Stomach (tissue), 9 donors: ENCODE data around the gene KCNN2. TPM values are rescaled to one million over a fixed set of nuclear protein-coding genes. Genes with fewer than 3 reads are reported as not detected.

Experiments
- DNase-seq, 2 donors: peaks; one replicate each; pipeline versions ENCODE4 v3.0.0 to v3.0.0-alpha.2; 2013 to 2019
- H3K27ac ChIP-seq, 5 donors: fragments of 200-600 bp in 4 of 5; sonication (generic) in 4 of 5; one replicate each; pipeline ENCODE4 v1.5.1; 2013 to 2019; ENCODE audit warnings: mild to moderate bottlenecking in 1 of 5, moderate library complexity in 1 of 5
- H3K27me3 ChIP-seq, 3 donors: fragments of 200-600 bp; sonication (generic); one replicate each; pipeline ENCODE4 v1.5.1; 2017 to 2019; ENCODE audit warnings: mixed run types in 1 of 3
- H3K36me3 ChIP-seq, 4 donors: fragments of 200-600 bp; sonication (generic); 1 replicate in 3 of 4; 2 replicates in 1 of 4; pipeline ENCODE4 v1.5.1; 2016 to 2019
- H3K4me1 ChIP-seq, 4 donors: fragments of 200-600 bp; sonication (generic); one replicate each; pipeline ENCODE4 v1.5.1; 2016 to 2019
- H3K4me3 ChIP-seq, 4 donors: fragments of 200-600 bp; sonication (generic) in 3 of 4; one replicate each; pipeline ENCODE4 v1.5.1; 2016 to 2019; ENCODE audit warnings: mild to moderate bottlenecking in 1 of 4
- H3K9me3 ChIP-seq, 4 donors: fragments of 200-600 bp; sonication (generic); one replicate each; pipeline ENCODE4 v1.5.1; 2016 to 2019
- EP300 ChIP-seq: sonication (generic); formaldehyde crosslinking; IDR thresholded peaks from one replicate; pipeline ENCODE4 v1.6.1; 2017; ENCODE audit warnings: antibody characterized with exemption
- POLR2A ChIP-seq, 4 donors: fragments of 450-650 bp; IDR thresholded peaks; one replicate each; pipeline ENCODE4 v1.6.1; 2016; ENCODE audit warnings: antibody characterized with exemption in 4 of 4, control low read depth in 2 of 4, mild to moderate bottlenecking in 1 of 4, moderate library complexity in 1 of 4
- POLR2AphosphoS5 ChIP-seq, 3 donors: sonication (generic); formaldehyde crosslinking; IDR thresholded peaks; one replicate each; pipeline ENCODE4 v1.6.1; 2016; ENCODE audit warnings: antibody characterized with exemption in 3 of 3
- WGBS, 5 donors: extraction: QIAGEN DNeasy Blood & Tissue Kit in 3 of 5; methylation state at CpG; one replicate each; pipeline versions ENCODE4 v1.1.5 to v1.1.7; 2013 to 2018; 5-methylcytosine and 5-hydroxymethylcytosine counted together
- intact Hi-C: fragments of 100-400 bp; cut with DNase I; formaldehyde crosslinking; loops from one replicate; pipeline ENCODE4 v1.15.1; 2023; ENCODE audit warnings: low total_unique reads
- polyA plus RNA-seq, 3 donors: library from polyadenylated mRNA; stranded (reverse); fragments of 200-250 nt; gene quantifications; one replicate each; pipeline ENCODE4 v1.2.3, GENCODE V29; 2013
- total RNA-seq, 5 donors: library from RNA; depleted of rRNA; stranded (reverse); fragments of >200 nt; gene quantifications; one replicate each; pipeline versions ENCODE4 v1.1.0 to v1.2.3, GENCODE V29; 2014 to 2016
- TF ChIP-seq, protein P1 (sequence below), 7 experiments: fragments of 450-650 bp in 4 of 7; fragments of 200-600 bp in 3 of 7; sonication (generic) in 3 of 7; IDR thresholded peaks; one replicate each; pipeline ENCODE4 v1.5.1; 2016 to 2019; ENCODE audit warnings: antibody characterized with exemption in 7 of 7, control low read depth in 2 of 7, mild to moderate bottlenecking in 1 of 7
- donor health status: healthy with polysubstance abuse.
- donor health status: Bipolar disorder and iron deficiency.
- donor health status: healthy.

The KCNN2 gene
- total and polyA plus RNA-seq, 8 donors = 0.28 to 9.4 (median 0.90) TPM; not detected in 2

DNA sequence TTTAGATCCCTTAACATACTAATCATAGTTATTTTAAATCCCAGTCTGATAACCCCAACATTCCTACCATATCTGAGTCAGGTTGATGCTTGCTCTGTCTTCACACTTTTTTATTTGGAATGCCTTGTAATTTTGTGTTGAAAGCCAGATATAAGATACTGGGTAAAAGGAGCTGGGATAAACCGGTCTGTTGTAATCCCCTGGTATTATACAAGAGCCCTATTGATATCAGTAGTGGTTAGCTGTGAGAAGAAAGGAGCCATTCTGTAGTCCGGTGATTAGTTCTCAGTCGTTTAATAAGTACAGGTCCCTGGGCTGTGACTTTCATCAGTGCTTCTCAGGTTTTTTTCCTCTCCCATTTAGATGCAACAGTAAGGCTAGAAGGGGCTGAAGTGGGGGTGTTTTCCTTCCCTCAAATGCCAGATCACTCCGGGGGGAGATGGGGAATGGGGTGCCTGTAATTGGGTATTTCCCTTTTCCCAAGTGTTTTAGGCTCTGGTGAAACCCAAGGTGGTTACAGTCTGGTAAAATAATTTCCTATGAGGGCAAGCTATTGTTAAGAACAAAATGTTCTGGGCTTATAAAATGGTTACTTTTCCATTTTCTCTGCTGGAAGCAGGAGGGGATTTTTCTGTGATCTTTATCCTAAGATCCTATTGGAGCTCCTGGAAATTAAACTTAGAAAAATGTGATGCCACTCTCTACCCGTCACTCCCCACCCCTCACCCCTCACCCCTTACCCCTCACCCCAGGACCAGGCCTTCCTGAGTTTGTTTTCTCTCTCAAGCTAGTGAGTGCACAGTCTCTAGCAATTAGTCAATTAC lies 72.7 kb downstream of the KCNN2 start:
- WGBS, 5 donors = 36 to 46% (median 41%) methylated on average over 5 of the region's 5 CpGs
- DNase-seq = no peak
- TF ChIP-seq EP300 = no peak
- TF ChIP-seq, protein P1, sequence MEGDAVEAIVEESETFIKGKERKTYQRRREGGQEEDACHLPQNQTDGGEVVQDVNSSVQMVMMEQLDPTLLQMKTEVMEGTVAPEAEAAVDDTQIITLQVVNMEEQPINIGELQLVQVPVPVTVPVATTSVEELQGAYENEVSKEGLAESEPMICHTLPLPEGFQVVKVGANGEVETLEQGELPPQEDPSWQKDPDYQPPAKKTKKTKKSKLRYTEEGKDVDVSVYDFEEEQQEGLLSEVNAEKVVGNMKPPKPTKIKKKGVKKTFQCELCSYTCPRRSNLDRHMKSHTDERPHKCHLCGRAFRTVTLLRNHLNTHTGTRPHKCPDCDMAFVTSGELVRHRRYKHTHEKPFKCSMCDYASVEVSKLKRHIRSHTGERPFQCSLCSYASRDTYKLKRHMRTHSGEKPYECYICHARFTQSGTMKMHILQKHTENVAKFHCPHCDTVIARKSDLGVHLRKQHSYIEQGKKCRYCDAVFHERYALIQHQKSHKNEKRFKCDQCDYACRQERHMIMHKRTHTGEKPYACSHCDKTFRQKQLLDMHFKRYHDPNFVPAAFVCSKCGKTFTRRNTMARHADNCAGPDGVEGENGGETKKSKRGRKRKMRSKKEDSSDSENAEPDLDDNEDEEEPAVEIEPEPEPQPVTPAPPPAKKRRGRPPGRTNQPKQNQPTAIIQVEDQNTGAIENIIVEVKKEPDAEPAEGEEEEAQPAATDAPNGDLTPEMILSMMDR (IDR thresholded peaks at IDR 0.05) = no peak
- no peak for TF ChIP-seq POLR2A (IDR thresholded peaks at IDR 0.05)
- no peak for TF ChIP-seq POLR2AphosphoS5 (IDR thresholded peaks at IDR 0.05)
- Histone ChIP-seq H3K4me1 (no peaks in the 10 kb centered on the region), H3K4me3 (no peak overlapping the region), H3K27ac (no peak overlapping the region), H3K36me3 (no peaks in the 10 kb centered on the region), H3K9me3 (no peaks in the 10 kb centered on the region), H3K27me3 (no peaks in the 10 kb centered on the region)
- intact Hi-C loops = no loop called here

DNA sequence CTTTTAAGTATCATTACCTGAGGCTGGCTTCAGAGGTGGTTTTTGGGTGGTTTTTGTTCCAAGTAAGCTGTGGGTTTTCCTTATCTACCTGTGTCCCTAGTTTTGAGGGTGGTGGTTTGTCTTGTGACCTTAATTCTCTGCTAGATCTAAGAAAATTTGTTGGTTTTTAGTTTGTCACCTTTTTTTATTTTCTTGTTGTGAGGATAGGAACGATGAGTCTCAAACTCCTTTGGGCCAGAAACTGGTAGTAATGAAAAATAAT lies 73.3 kb downstream of the KCNN2 start:
- DNase-seq = no peak
- no peaks in the 10 kb centered on the region for H3K9me3 ChIP-seq
- no peaks in the 10 kb centered on the region for H3K27me3 ChIP-seq
- H3K4me1 ChIP-seq = no peaks in the 10 kb centered on the region
- TF ChIP-seq, protein P1 (IDR thresholded peaks at IDR 0.05) = no peak
- no peak for TF ChIP-seq POLR2AphosphoS5 (IDR thresholded peaks at IDR 0.05)
- TF ChIP-seq POLR2A (IDR thresholded peaks at IDR 0.05) = no peak
- TF ChIP-seq EP300 = no peak
- intact Hi-C loops = no loop called here
- no peak overlapping the region for H3K27ac ChIP-seq
- no peak overlapping the region for H3K4me3 ChIP-seq
- no peaks in the 10 kb centered on the region for H3K36me3 ChIP-seq
- WGBS, 5 donors = 77 to 84% (median 81%) methylated on average over 1 of the region's 1 CpG

- Histone ChIP-seq H3K36me3 (no peaks in the 10 kb centered on the region), H3K9me3 (no peaks in the 10 kb centered on the region), H3K27me3 (no peaks in the 10 kb centered on the region), H3K4me1 (no peaks in the 10 kb centered on the region), H3K27ac (no peak overlapping the region), H3K4me3 (no peak overlapping the region)
- no peak for TF ChIP-seq POLR2A (IDR thresholded peaks at IDR 0.05)
- TF ChIP-seq EP300 = no peak
- TF ChIP-seq POLR2AphosphoS5 (IDR thresholded peaks at IDR 0.05) = no peak
- TF ChIP-seq, protein P1 (IDR thresholded peaks at IDR 0.05) = no peak
- DNase-seq = no peak
- intact Hi-C loops = no loop called here
- WGBS, 5 donors = 70 to 90% (median 79%) methylated on average over 1 of the region's 1 CpG
Measured at GRCh38 chr5:114435885-114436299, 74.0 kb downstream of the KCNN2 start.

DNA sequence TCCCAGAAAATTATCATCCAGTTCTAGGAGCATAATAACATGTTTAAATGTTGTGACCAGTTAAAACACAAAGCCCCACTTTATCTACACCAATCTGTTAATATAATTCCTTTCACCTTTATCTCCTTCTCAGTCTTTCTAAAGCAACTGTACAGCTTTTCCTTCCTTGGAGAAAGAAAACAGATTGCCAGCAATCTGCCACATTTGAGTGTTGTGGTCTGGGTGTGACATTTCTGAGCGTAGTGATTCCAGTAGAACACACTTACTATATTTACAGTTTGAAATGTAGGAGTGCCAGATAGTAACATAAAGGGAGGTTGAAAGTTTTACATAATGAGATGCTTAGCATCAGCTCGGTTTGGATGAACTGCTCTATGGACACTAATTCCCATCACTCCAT lies 76.1 kb downstream of the KCNN2 start:
- Histone ChIP-seq H3K9me3 (no peaks in the 10 kb centered on the region), H3K4me1 (no peaks in the 10 kb centered on the region), H3K27me3 (no peaks in the 10 kb centered on the region), H3K36me3 (no peaks in the 10 kb centered on the region), H3K4me3 (no peak overlapping the region), H3K27ac (no peak overlapping the region)
- TF ChIP-seq, protein P1 (IDR thresholded peaks at IDR 0.05) = no peak
- TF ChIP-seq EP300 (no peak), POLR2AphosphoS5 (IDR thresholded peaks at IDR 0.05) (no peak), POLR2A (IDR thresholded peaks at IDR 0.05) (no peak)
- no peak for DNase-seq
- 33 to 55% (median 44%) methylated on average over 2 of the region's 2 CpGs for WGBS, 5 donors
- intact Hi-C loops = no loop called here
